HepG2 (cell line): ENCODE data around the gene ACRBP. TPM values are rescaled to one million over a fixed set of nuclear protein-coding genes. Genes with fewer than 3 reads are reported as not detected.

Experiments used
- ATAC-seq: fragments of 200-7000 bp; cut with Tn5 transposase; 3 replicates; pipeline ENCODE4 v1.9.1; 2020; ENCODE audit warnings: mild to moderate bottlenecking, moderate library complexity
- BruUV-seq: library from RNA; stranded (reverse); fragments of 400-500 nt; replicated peaks from 2 replicates; lab custom pipeline; 2021; lab: Mats Ljungman, UMichigan
- CTCF ChIA-PET: fragments of 300-600 bp; formaldehyde crosslinking; extraction: SDS; loops from one replicate; lab custom pipeline; 2021; ENCODE audit warnings: low total read pairs, inconsistent platforms, low intra/inter-chr PET ratio; lab: Yijun Ruan, JAX
- POLR2A ChIA-PET: fragments of 350-600 bp; sonication (Branson Sonifier 250); formaldehyde crosslinking; loops from one replicate; lab custom pipeline; 2020; ENCODE audit warnings: antibody characterized with exemption, inconsistent platforms; lab: Yijun Ruan, JAX
- DNase-seq: peaks from one replicate; pipeline ENCODE4 v3.0.0-alpha.2; 2015; ENCODE audit warnings: low spot score
- FAIRE-seq: peaks from 3 replicates; lab custom pipeline; 2011; peaks lifted over from hg19 to GRCh38; lab: Jason Lieb, UNC
- H2AFZ ChIP-seq: one replicate; pipeline ENCODE4 v1.6.1; 2011; ENCODE audit warnings: low read length, inconsistent platforms
- H3K27ac ChIP-seq: fragments of 300-600 bp; 3 replicates; pipeline ENCODE4 v1.8.0; 2011; ENCODE audit warnings: mixed run types, mild to moderate bottlenecking, mixed read lengths, low read length, inconsistent platforms; ENCODE audit not compliant: insufficient read depth; ENCODE audit errors: extremely low read length
- H3K27me3 ChIP-seq, 2 experiments: fragments of 200-600 bp in 1 of 2; 2 replicates in 1 of 2; 3 replicates in 1 of 2; pipeline versions ENCODE4 v1.6.0 to v1.8.0; 2011; ENCODE audit warnings: low read length in 2 of 2, mild to moderate bottlenecking in 2 of 2, moderate library complexity in 2 of 2, inconsistent platforms in 1 of 2; ENCODE audit not compliant: insufficient read depth in 2 of 2, control insufficient read depth in 1 of 2
- H3K36me3 ChIP-seq, 2 experiments: fragments of 200-600 bp in 1 of 2; replicated peaks in 1 of 2; 2 replicates in 1 of 2; 3 replicates in 1 of 2; pipeline versions ENCODE4 v1.5.1 to v1.8.0; 2011; ENCODE audit warnings: low read length in 2 of 2, inconsistent platforms in 1 of 2; ENCODE audit not compliant: insufficient read depth in 2 of 2, control insufficient read depth in 1 of 2
- H3K4me1 ChIP-seq: 2 replicates; pipeline ENCODE4 v1.5.1; 2012; ENCODE audit warnings: low read length, inconsistent platforms; ENCODE audit not compliant: insufficient read depth
- H3K4me2 ChIP-seq: 2 replicates; pipeline ENCODE4 v1.6.0; 2011; ENCODE audit warnings: low read depth, low read length, inconsistent platforms
- H3K4me3 ChIP-seq, 3 experiments: fragments of 200-600 bp in 1 of 3; sonication (generic), shearing (Covaris generic) in 1 of 3; replicated peaks in 1 of 3; 2 replicates each; pipeline ENCODE4 v1.5.1; 2011 to 2016; ENCODE audit warnings: low read length in 3 of 3, inconsistent platforms in 2 of 3, low read depth in 2 of 3, mild to moderate bottlenecking in 2 of 3, control low read depth in 1 of 3, mixed read lengths in 1 of 3; ENCODE audit not compliant: insufficient read depth in 1 of 3
- H3K79me2 ChIP-seq: one replicate; pipeline ENCODE4 v1.6.1; 2011; ENCODE audit warnings: low read length, inconsistent platforms; ENCODE audit not compliant: insufficient read depth
- H3K9ac ChIP-seq: 2 replicates; pipeline ENCODE4 v1.6.0; 2011; ENCODE audit warnings: mild to moderate bottlenecking, low read depth, low read length, inconsistent platforms; ENCODE audit not compliant: insufficient read depth
- H3K9me3 ChIP-seq: 2 replicates; pipeline ENCODE4 v1.5.1; 2012; ENCODE audit warnings: mild to moderate bottlenecking, low read length
- H4K20me1 ChIP-seq: 2 replicates; pipeline ENCODE4 v1.6.0; 2011; ENCODE audit warnings: inconsistent platforms, mild to moderate bottlenecking, low read length, moderate library complexity; ENCODE audit not compliant: insufficient read depth
- HHEX ChIP-seq: IDR thresholded peaks from 2 replicates; pipeline ENCODE4 v1.6.1; 2016; ENCODE audit warnings: control low read depth
- PPARG ChIP-seq: conservative IDR thresholded peaks from 2 replicates; pipeline ENCODE4 v1.6.1; 2016; ENCODE audit warnings: missing biosample characterization, missing genetic modification reagents
- ZFAT ChIP-seq: sonication (generic); formaldehyde crosslinking; conservative IDR thresholded peaks from 2 replicates; pipeline ENCODE4 v1.8.1; 2023; ENCODE audit warnings: missing genetic modification reagents, inconsistent platforms
- ZNF468 ChIP-seq: sonication (generic); formaldehyde crosslinking; IDR thresholded peaks from 2 replicates; pipeline ENCODE4 v1.8.0; 2022; ENCODE audit warnings: mild to moderate bottlenecking, moderate library complexity, missing genetic modification reagents
- WGBS: methylation state at CpG from one replicate; pipeline ENCODE4 v1.1.6; 2017; ENCODE audit warnings: low lambda C conversion rate; 5-methylcytosine and 5-hydroxymethylcytosine counted together
- in situ Hi-C: cut with HindIII; loops from 2 replicates; pipeline ENCODE4 v1.10.0; 2017; ENCODE audit warnings: low pct_unique_long_range_greater_than_20kb; ENCODE audit not compliant: extremely low pct_ligation_motif_present
- intact Hi-C: fragments of 100-400 bp; cut with micrococcal nuclease; formaldehyde crosslinking; loops from one replicate; pipeline ENCODE4 v1.10.0; 2022; ENCODE audit not compliant: unreplicated experiment
- polyA plus RNA-seq, 8 experiments: library from polyadenylated mRNA; depleted of rRNA in 3 of 8; stranded (reverse) in 7 of 8; unstranded in 1 of 8; fragments of >200 nt; fragmentation: Illumina TruSeq in 4 of 8; extraction: Trizol in 4 of 8; gene quantifications; 2 replicates each; pipeline versions ENCODE4 v1.2.1 to v1.2.3, GENCODE V29; 2011 to 2016; ENCODE audit warnings: low read depth in 4 of 8, missing spikeins in 1 of 8, mixed read lengths in 1 of 8; ENCODE audit not compliant: insufficient read depth in 1 of 8
- total RNA-seq, 5 experiments: library from RNA; depleted of rRNA; stranded (reverse); fragments of >200 nt; fragmentation: Illumina TruSeq; extraction: Trizol; gene quantifications; 2 replicates each; pipeline ENCODE4 v1.2.3, GENCODE V29; 2016; ENCODE audit warnings: low read depth in 1 of 5
- TF ChIP-seq, protein P1 (sequence below): sonication (generic); formaldehyde crosslinking; IDR thresholded peaks from 2 replicates; pipeline ENCODE4 v1.8.0; 2022; ENCODE audit warnings: mild to moderate bottlenecking, missing genetic modification reagents
- TF ChIP-seq, protein P2 (sequence below): sonication (generic); formaldehyde crosslinking; IDR thresholded peaks from 2 replicates; pipeline ENCODE4 v1.5.0; 2020; ENCODE audit warnings: missing genetic modification reagents, mild to moderate bottlenecking, borderline replicate concordance
- TF ChIP-seq, protein P3 (sequence below): sonication (generic); formaldehyde crosslinking; IDR thresholded peaks from 2 replicates; pipeline ENCODE4 v1.5.0; 2020; ENCODE audit warnings: mild to moderate bottlenecking, missing genetic modification reagents

ACRBP gene
- total and polyA plus RNA-seq, 2 of the 13 experiments (the other 11 are each of a cell fraction or from before 2014, with no cell fraction given), result 0.46 TPM; not detected in 1

DNA sequence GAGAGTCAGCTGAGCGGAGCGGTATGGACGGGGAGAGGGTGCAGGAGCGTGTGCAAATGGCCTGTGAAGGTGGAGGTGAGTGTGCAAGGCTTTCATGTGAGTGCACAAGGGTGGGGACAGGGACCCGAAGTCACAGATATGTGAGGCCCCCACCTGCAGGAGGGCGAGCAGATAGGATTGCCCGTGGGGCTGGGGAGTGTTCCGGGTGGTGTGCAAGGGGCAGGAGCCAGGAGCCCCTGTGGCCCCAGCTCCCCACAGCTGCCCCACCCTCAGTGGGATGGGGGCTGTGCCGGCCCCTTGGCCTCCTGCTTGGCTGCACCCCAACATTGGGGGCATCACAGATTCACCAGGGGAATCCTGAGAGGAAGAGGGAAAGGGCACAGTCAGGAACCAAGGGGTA, 47.5 kb upstream of the ACRBP start (continued):
- TF ChIP-seq, protein P1, sequence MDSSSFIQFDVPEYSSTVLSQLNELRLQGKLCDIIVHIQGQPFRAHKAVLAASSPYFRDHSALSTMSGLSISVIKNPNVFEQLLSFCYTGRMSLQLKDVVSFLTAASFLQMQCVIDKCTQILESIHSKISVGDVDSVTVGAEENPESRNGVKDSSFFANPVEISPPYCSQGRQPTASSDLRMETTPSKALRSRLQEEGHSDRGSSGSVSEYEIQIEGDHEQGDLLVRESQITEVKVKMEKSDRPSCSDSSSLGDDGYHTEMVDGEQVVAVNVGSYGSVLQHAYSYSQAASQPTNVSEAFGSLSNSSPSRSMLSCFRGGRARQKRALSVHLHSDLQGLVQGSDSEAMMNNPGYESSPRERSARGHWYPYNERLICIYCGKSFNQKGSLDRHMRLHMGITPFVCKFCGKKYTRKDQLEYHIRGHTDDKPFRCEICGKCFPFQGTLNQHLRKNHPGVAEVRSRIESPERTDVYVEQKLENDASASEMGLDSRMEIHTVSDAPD (CRISPR knock-in tag), result no peak
- TF ChIP-seq ZFAT (CRISPR knock-in tag), result no peak
- TF ChIP-seq PPARG (CRISPR knock-in tag), result no peak
- no peak for TF ChIP-seq HHEX (CRISPR knock-in tag)
- TF ChIP-seq, all 625 proteins: peak for 0

DNA sequence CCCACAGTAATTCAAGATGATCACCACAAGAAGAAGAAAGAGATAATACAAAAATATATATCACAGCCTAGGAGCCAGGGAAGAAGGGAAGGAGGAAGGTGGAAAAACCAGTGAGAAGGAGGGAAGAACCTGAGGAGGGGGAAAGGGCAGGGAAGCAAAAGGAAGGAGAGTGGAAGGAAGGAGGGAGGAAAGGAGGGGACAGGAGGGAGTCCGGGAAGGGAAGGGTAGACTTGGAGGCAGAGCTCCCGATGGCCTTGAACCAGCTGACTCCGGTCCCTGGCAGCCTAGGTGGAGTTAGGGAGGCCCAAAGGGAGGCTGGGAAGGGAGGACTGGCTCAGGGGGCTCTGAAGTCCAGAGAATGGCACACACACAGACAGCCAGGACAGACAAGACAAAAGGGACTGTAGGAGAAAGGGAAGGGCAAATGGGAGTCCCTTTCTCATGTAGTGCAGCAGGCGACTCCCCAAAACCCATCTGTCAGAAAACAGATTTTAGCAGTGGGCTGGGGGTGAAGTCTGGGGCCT, 46.7 kb upstream of the ACRBP start:
- Histone ChIP-seq H3K4me1 (peaks cover 15% of the 10 kb centered on the region), H3K79me2 (peaks cover 4% of the 10 kb centered on the region), H2AFZ (no peak overlapping the region), H3K4me3 (no peak overlapping the region), H3K9ac (no peak overlapping the region), H3K27ac (no peak overlapping the region), H3K36me3 (no peaks in the 10 kb centered on the region), H3K9me3 (no peaks in the 10 kb centered on the region), H3K4me2 (no peak overlapping the region), H4K20me1 (no peaks in the 10 kb centered on the region), H3K27me3 (peaks cover 3 to 38% of the 10 kb centered on the region in 2 experiments)
- intact Hi-C loops (no loop called here), in situ Hi-C loops (no loop called here)
- no peak for DNase-seq
- FAIRE-seq, result no peak
- TF ChIP-seq ZNF468, result no peak
- TF ChIP-seq, protein P2, sequence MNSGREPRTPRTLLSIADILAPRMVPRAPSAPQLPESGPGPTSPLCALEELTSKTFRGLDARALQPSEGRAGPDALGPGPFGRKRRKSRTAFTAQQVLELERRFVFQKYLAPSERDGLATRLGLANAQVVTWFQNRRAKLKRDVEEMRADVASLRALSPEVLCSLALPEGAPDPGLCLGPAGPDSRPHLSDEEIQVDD (CRISPR knock-in tag), result no peak
- TF ChIP-seq, protein P3, sequence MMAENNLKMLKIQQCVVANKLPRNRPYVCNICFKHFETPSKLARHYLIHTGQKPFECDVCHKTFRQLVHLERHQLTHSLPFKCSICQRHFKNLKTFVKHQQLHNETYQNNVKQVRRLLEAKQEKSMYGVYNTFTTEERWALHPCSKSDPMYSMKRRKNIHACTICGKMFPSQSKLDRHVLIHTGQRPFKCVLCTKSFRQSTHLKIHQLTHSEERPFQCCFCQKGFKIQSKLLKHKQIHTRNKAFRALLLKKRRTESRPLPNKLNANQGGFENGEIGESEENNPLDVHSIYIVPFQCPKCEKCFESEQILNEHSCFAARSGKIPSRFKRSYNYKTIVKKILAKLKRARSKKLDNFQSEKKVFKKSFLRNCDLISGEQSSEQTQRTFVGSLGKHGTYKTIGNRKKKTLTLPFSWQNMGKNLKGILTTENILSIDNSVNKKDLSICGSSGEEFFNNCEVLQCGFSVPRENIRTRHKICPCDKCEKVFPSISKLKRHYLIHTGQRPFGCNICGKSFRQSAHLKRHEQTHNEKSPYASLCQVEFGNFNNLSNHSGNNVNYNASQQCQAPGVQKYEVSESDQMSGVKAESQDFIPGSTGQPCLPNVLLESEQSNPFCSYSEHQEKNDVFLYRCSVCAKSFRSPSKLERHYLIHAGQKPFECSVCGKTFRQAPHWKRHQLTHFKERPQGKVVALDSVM, result peak; percentile 91
- 33% methylated on average over 4 of the region's 4 CpGs for WGBS
- POLR2A ChIA-PET, result interaction anchor here (1.0 kb wide), 1 partner anchor 30 kb away, joined by 4 read pairs; the partner anchor contains the start of gene COPS7A
- no TSS peak for BruUV-seq
- ATAC-seq, result no peak
- CTCF ChIA-PET, result no interaction called here
